Activated effector memory CD4-positive, alpha-beta T cell treated with anti-CD3 and anti-CD28 coated beads, Interleukin-2, amount 50 U/mL, for 16 hours (primary cell): ENCODE data around the gene SPOPL.

Experiments
- DNase-seq: peaks from one replicate; pipeline ENCODE4 v3.0.0-alpha.2; 2020

SPOPL gene

DNA sequence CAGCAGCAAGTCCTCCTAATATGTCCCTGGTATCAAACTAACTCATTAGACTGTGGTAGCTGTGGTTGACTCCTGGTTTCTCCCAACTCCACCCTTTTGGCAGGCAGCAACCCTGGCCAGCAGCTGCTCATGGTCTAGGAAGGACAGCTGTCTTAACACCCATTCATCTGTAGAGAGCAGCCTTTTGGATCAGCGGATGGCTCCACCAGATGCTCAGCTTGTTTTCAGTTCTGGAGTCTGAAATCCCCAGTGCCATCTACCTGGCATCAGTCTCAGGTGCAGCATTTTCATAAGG lies 100.5 kb downstream of the SPOPL start:
- no peak for DNase-seq

DNA sequence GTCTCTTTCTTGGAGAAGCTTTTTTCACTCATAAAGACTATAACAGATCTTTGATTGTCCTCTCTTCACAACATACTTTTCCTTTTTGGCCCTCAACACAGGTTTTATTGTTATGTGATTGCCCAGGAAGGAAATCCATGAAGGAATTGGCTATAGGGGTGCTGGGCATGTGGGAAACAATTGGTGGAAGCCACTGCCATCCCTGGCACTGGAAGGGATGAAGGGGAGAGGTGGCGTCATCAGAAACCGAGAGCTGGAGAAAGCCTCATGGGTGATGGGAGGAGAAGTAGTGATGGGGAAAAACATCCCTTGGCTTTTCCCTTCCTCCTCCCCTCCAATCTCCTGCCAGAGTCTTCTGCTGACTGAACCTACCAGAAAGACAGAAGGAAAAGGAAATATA lies 106.2 kb downstream of the SPOPL start:
- DNase-seq, result no peak

GRCh38 chr2:138609446-138609845 lies 107.9 kb downstream of the SPOPL start:
- no peak for DNase-seq

GRCh38 chr2:138610201-138610953 lies 108.8 kb downstream of the SPOPL start:
- no peak for DNase-seq

GRCh38 chr2:138615257-138615656 lies 113.7 kb downstream of the SPOPL start:
- DNase-seq, result no peak

DNA sequence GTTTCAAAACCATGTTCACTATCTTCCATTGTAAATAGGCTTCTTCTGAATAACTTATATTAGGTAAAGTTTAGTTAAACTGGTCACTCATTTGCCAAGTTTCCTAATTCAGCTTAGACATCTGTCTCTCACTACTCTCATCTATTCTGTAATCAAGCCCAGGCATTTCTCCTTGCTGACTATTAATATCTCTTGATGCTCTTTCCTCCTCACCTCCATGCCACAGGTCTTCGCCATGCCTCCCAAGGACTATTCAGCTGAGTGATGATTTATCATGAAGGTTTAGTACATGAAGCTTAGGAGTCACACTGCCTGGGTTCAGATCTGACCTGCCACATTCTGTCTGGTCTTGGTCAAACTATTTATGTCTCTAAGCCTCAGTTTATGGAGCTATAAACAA lies 115.5 kb downstream of the SPOPL start:
- DNase-seq, result no peak

- DNase-seq, result no peak
These were observed 117.4 kb downstream of the SPOPL start for GRCh38 chr2:138618971-138619370.

- no peak for DNase-seq
These were observed 118.9 kb downstream of the SPOPL start for GRCh38 chr2:138620431-138620830.

GRCh38 chr2:138621139-138621538 lies 119.6 kb downstream of the SPOPL start:
- no peak for DNase-seq

DNA sequence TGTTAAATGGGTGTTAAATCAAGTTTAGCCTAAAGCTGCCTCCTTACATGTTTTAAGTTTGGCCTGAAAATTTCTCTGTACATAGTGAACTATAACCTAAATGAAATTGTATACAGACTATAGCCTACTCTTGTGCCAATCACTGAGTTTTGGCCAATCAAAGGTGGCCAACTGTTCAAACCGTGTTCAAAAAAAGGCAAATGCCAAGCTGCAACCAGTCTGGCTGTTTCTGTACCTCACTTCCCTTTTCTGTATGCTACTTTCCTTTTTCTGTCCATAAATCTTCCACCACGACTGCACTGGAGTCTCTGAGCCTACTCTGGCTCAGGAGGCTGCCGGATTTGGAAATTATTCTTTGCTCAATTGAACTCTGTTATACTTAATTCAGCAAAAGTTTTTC lies 121.0 kb downstream of the SPOPL start:
- no peak for DNase-seq
